ENCODE measurements around the gene RUNX3. TPM values are rescaled to one million over a fixed set of nuclear protein-coding genes. Genes with fewer than 3 reads are reported as not detected.
A peak's percentile ranks its signal among the peaks of the same experiment; 100 is the strongest.

Gene RUNX3
- total and polyA plus RNA-seq, 2 donors (not counting 1 experiment from before 2014, with no cell fraction given): 86.0 to 127 TPM

- Histone ChIP-seq H3K27ac (ENCODE audit: low read length in 2 of 2) (no peak overlapping the region), H3K4me1 (ENCODE audit: control insufficient read depth in 2 of 2, insufficient read depth in 2 of 2, low read length in 2 of 2) (peaks cover 0 to 7% of the 10 kb centered on the region in 2 donors), H4K20me1 (ENCODE audit: control insufficient read depth, insufficient read depth, low read length, poor library complexity, severe bottlenecking) (peaks cover 67% of the 10 kb centered on the region), H3K36me3 (replicated peaks in 1 of 2; ENCODE audit: control extremely low read depth in 1 of 2, control insufficient read depth in 1 of 2, extremely low read depth in 1 of 2, insufficient read depth in 2 of 2, low read length in 1 of 2) (peaks cover 0 to 54% of the 10 kb centered on the region in 2 experiments), H3K4me2 (replicated peaks; ENCODE audit: low read depth, low read length, poor library complexity, severe bottlenecking) (no peak overlapping the region), H2AFZ (ENCODE audit: insufficient read depth, low read depth, low read length, poor library complexity, severe bottlenecking) (no peak overlapping the region), H3K9ac (ENCODE audit: low read length) (no peak overlapping the region), H3K27me3 (replicated peaks in 1 of 4; ENCODE audit: control extremely low read depth in 1 of 4, control insufficient read depth in 3 of 4, insufficient read depth in 4 of 4, low read length in 3 of 4) (no peaks in the 10 kb centered on the region), H3K79me2 (ENCODE audit: control insufficient read depth, insufficient read depth, low read length) (peaks cover 2% of the 10 kb centered on the region), H3K4me3 (ENCODE audit: control extremely low read depth in 1 of 5, extremely low read depth in 1 of 5, insufficient read depth in 1 of 5, low read depth in 2 of 5, low read length in 4 of 5) (no peak overlapping the region), H3K9me3 (ENCODE audit: control extremely low read depth in 1 of 3, control insufficient read depth in 2 of 3, insufficient read depth in 1 of 3, low read length in 2 of 3) (no peaks in the 10 kb centered on the region)
- Mint-ChIP-seq H3K4me3 (no peak overlapping the region), H3K27me3 (no peaks in the 10 kb centered on the region), H3K27ac (peak overlapping the region; percentile 65), H3K9me3 (ENCODE audit: insufficient read depth) (no peaks in the 10 kb centered on the region), H3K4me1 (peaks cover 25% of the 10 kb centered on the region)
- intact Hi-C loops (cut with micrococcal nuclease): no loop called here
- DNase-seq (peak; percentile 18), ATAC-seq (ENCODE audit: low read depth) (no peak)
- ChIA-PET CTCF (interaction anchor here (0.7 to 2.0 kb wide), 5 partner anchors 12 to 245 kb away, joined by 3 to 5 read pairs (median 3); no protein-coding TSS in a partner anchor), POLR2A (interaction anchor here (0.6 to 0.7 kb wide), 4 partner anchors 13 to 89 kb away, joined by 3 to 6 read pairs (median 4); no protein-coding TSS in a partner anchor)
- 78% methylated on average over 10 of the region's 12 CpGs for WGBS (ENCODE audit: insufficient coverage)
- TF ChIP-seq EZH2 (IDR thresholded peaks at IDR 0.05; ENCODE audit: borderline replicate concordance, insufficient read depth, low read depth, low read length, poor library complexity, severe bottlenecking): no peak
- TF ChIP-seq, protein P1, sequence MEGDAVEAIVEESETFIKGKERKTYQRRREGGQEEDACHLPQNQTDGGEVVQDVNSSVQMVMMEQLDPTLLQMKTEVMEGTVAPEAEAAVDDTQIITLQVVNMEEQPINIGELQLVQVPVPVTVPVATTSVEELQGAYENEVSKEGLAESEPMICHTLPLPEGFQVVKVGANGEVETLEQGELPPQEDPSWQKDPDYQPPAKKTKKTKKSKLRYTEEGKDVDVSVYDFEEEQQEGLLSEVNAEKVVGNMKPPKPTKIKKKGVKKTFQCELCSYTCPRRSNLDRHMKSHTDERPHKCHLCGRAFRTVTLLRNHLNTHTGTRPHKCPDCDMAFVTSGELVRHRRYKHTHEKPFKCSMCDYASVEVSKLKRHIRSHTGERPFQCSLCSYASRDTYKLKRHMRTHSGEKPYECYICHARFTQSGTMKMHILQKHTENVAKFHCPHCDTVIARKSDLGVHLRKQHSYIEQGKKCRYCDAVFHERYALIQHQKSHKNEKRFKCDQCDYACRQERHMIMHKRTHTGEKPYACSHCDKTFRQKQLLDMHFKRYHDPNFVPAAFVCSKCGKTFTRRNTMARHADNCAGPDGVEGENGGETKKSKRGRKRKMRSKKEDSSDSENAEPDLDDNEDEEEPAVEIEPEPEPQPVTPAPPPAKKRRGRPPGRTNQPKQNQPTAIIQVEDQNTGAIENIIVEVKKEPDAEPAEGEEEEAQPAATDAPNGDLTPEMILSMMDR (IDR thresholded peaks at IDR 0.05): no peak
Observed at GRCh38 chr1:24900985-24901781, 28.9 kb downstream of the RUNX3 start.

GRCh38 chr1:24900486-24900849 lies 29.6 kb downstream of the RUNX3 start:
- Mint-ChIP-seq H3K4me3 (no peak overlapping the region), H3K9me3 (ENCODE audit: insufficient read depth) (no peaks in the 10 kb centered on the region), H3K4me1 (peaks cover 25% of the 10 kb centered on the region), H3K27me3 (no peaks in the 10 kb centered on the region), H3K27ac (peak overlapping the region; percentile 24)
- peak; percentile 17 for DNase-seq
- Histone ChIP-seq H3K27me3 (replicated peaks in 1 of 4; ENCODE audit: control extremely low read depth in 1 of 4, control insufficient read depth in 3 of 4, insufficient read depth in 4 of 4, low read length in 3 of 4) (no peaks in the 10 kb centered on the region), H3K27ac (ENCODE audit: low read length in 2 of 2) (no peak overlapping the region), H3K4me2 (replicated peaks; ENCODE audit: low read depth, low read length, poor library complexity, severe bottlenecking) (no peak overlapping the region), H3K36me3 (replicated peaks in 1 of 2; ENCODE audit: control extremely low read depth in 1 of 2, control insufficient read depth in 1 of 2, extremely low read depth in 1 of 2, insufficient read depth in 2 of 2, low read length in 1 of 2) (peaks cover 0 to 47% of the 10 kb centered on the region in 2 experiments), H3K79me2 (ENCODE audit: control insufficient read depth, insufficient read depth, low read length) (peaks cover 2% of the 10 kb centered on the region), H3K9me3 (ENCODE audit: control extremely low read depth in 1 of 3, control insufficient read depth in 2 of 3, insufficient read depth in 1 of 3, low read length in 2 of 3) (no peaks in the 10 kb centered on the region), H2AFZ (ENCODE audit: insufficient read depth, low read depth, low read length, poor library complexity, severe bottlenecking) (no peak overlapping the region), H3K9ac (ENCODE audit: low read length) (no peak overlapping the region), H4K20me1 (ENCODE audit: control insufficient read depth, insufficient read depth, low read length, poor library complexity, severe bottlenecking) (peaks cover 60% of the 10 kb centered on the region), H3K4me3 (ENCODE audit: control extremely low read depth in 1 of 5, extremely low read depth in 1 of 5, insufficient read depth in 1 of 5, low read depth in 2 of 5, low read length in 4 of 5) (no peak overlapping the region), H3K4me1 (ENCODE audit: control insufficient read depth in 2 of 2, insufficient read depth in 2 of 2, low read length in 2 of 2) (peaks cover 0 to 7% of the 10 kb centered on the region in 2 donors)
- WGBS (ENCODE audit: insufficient coverage): 75% methylated on average over 1 of the region's 9 CpGs
- POLR2A ChIA-PET: interaction anchor here (0.7 to 0.9 kb wide), 2 partner anchors 11 to 23 kb away, joined by 3 to 6 read pairs; no protein-coding TSS in a partner anchor
- TF ChIP-seq EZH2 (IDR thresholded peaks at IDR 0.05; ENCODE audit: borderline replicate concordance, insufficient read depth, low read depth, low read length, poor library complexity, severe bottlenecking): no peak
- TF ChIP-seq, protein P1 (IDR thresholded peaks at IDR 0.05): no peak
- intact Hi-C loops (cut with micrococcal nuclease): no loop called here
- ATAC-seq (ENCODE audit: low read depth): no peak
- CTCF ChIA-PET: interaction anchor here (0.7 to 0.8 kb wide), 2 partner anchors 13 to 246 kb away, joined by 3 read pairs; no protein-coding TSS in a partner anchor
